Measurements from ENCODE around the gene SUGT1. TPM values are rescaled to one million over a fixed set of nuclear protein-coding genes. Genes with fewer than 3 reads are reported as not detected.

SUGT1 gene
- total and polyA plus RNA-seq, 2 experiments from 2014 or later = 61.3 to 172 TPM

GRCh38 chr13:52701728-52702465 lies 49.3 kb downstream of the SUGT1 start:
- Mint-ChIP-seq H3K9me3 (no peaks in the 10 kb centered on the region), H3K4me1 (peaks cover 40% of the 10 kb centered on the region), H3K4me3 (no peak overlapping the region), H3K36me3 (ENCODE audit: low read depth) (peaks cover 2% of the 10 kb centered on the region; the same call in 1 of the 3 replicates), H3K27me3 (ENCODE audit: insufficient read depth, low read depth, poor library complexity) (no peaks in the 10 kb centered on the region), H3K27ac (peak overlapping the region; percentile 17; the same call in 1 of the 2 replicates)
- no peaks in the 10 kb centered on the region for H3K79me2 ChIP-seq (replicated peaks; ENCODE audit: insufficient read depth)
- no peak overlapping the region for H2AFZ ChIP-seq
- H3K4me1 ChIP-seq (ENCODE audit: insufficient read depth) = peaks cover 13% of the 10 kb centered on the region
- H3K4me2 ChIP-seq = no peak overlapping the region
- H3K27ac ChIP-seq (ENCODE audit: low read depth) = no peak overlapping the region
- H3F3A ChIP-seq (replicated peaks; ENCODE audit: low read depth) = no peaks in the 10 kb centered on the region
- no peak for TF ChIP-seq POLR2AphosphoS5 (IDR thresholded peaks at IDR 0.05; ENCODE audit: low read depth)
- no peak for TF ChIP-seq EZH2 (IDR thresholded peaks at IDR 0.05; ENCODE audit: low read depth, unreplicated experiment)
- TF ChIP-seq ZNF462 (CRISPR knock-in tag; IDR thresholded peaks at IDR 0.05) = no peak
- TF ChIP-seq EZH2phosphoT487 (IDR thresholded peaks at IDR 0.05; ENCODE audit: unreplicated experiment) = no peak
- no peak for TF ChIP-seq REST (IDR thresholded peaks at IDR 0.05; ENCODE audit: unreplicated experiment)
- TF ChIP-seq ZNF331 (CRISPR knock-in tag; IDR thresholded peaks at IDR 0.05; ENCODE audit: low read depth) = no peak
- no peak for TF ChIP-seq CREB1 (CRISPR knock-in tag; IDR thresholded peaks at IDR 0.05; ENCODE audit: low read depth)
- no peak for TF ChIP-seq STAT1 (IDR thresholded peaks at IDR 0.05; ENCODE audit: unreplicated experiment)
- TF ChIP-seq ETS1 (IDR thresholded peaks at IDR 0.05) = no peak
- no peak for TF ChIP-seq ZNF114 (CRISPR knock-in tag; IDR thresholded peaks at IDR 0.05)
- TF ChIP-seq NANOG (IDR thresholded peaks at IDR 0.05; ENCODE audit: borderline replicate concordance) = no peak
- TF ChIP-seq JUNB (IDR thresholded peaks at IDR 0.05; ENCODE audit: unreplicated experiment) = no peak
- no peak for TF ChIP-seq CTCF (conservative IDR thresholded peaks at IDR 0.05; ENCODE audit: low read depth in 2 of 2)
- ATAC-seq = peak; percentile 28; the same call in 2 of the 3 replicates
- no peaks in the 10 kb centered on the region for H3K27me3 ChIP-seq (ENCODE audit: insufficient read depth)
- H4K20me1 ChIP-seq (replicated peaks; ENCODE audit: insufficient read depth) = no peaks in the 10 kb centered on the region
- no peak for DNase-seq (ENCODE audit: low spot score)
- no peaks in the 10 kb centered on the region; the same call in 1 of the 2 replicates for H3K36me3 ChIP-seq (ENCODE audit: insufficient read depth)
- H3K9me2 ChIP-seq (ENCODE audit: insufficient read depth) = no peaks in the 10 kb centered on the region
- no peak overlapping the region for H3K4me3 ChIP-seq

All from GM23338 (cell line).